Fibroblast of lung (primary cell): ENCODE measurements around the gene CEP41. TPM values are rescaled to one million over a fixed set of nuclear protein-coding genes. Genes with fewer than 3 reads are reported as not detected.

ENCODE experiments used
- DNase-seq, 2 donors: peaks; one replicate each; pipeline versions ENCODE4 v3.0.0 to v3.0.0-alpha.2; 2010; ENCODE audit warnings: low read depth in 2 of 2
- H2AFZ ChIP-seq: 2 replicates; pipeline ENCODE4 v1.5.1; 2012; ENCODE audit warnings: low read length, control low read depth, inconsistent platforms
- H3K27ac ChIP-seq: 2 replicates; pipeline ENCODE4 v1.5.1; 2011; ENCODE audit warnings: low read length, control low read depth; ENCODE audit not compliant: insufficient read depth
- H3K27me3 ChIP-seq: 2 replicates; pipeline ENCODE4 v1.5.1; 2011; ENCODE audit warnings: mild to moderate bottlenecking, low read length; ENCODE audit not compliant: control insufficient read depth, insufficient read depth
- H3K36me3 ChIP-seq: 2 replicates; pipeline ENCODE4 v1.5.1; 2011; ENCODE audit warnings: low read length; ENCODE audit not compliant: control insufficient read depth, insufficient read depth
- H3K4me1 ChIP-seq: 2 replicates; pipeline ENCODE4 v1.5.1; 2011; ENCODE audit warnings: low read length; ENCODE audit not compliant: control insufficient read depth, insufficient read depth; ENCODE audit errors: extremely low read depth
- H3K4me2 ChIP-seq: 2 replicates; pipeline ENCODE4 v1.5.1; 2011; ENCODE audit warnings: low read length, control low read depth; ENCODE audit not compliant: insufficient read depth; ENCODE audit errors: extremely low read depth
- H3K4me3 ChIP-seq, 4 experiments: fragments of 200-600 bp in 1 of 4; sonication (generic) in 1 of 4; replicated peaks in 1 of 4; 2 replicates each; pipeline ENCODE4 v1.5.1; 2011 to 2016; ENCODE audit warnings: low read length in 4 of 4, low read depth in 3 of 4, mild to moderate bottlenecking in 3 of 4, control low read depth in 2 of 4, inconsistent platforms in 1 of 4, mixed read lengths in 1 of 4; ENCODE audit not compliant: insufficient read depth in 1 of 4; ENCODE audit errors: control extremely low read depth in 1 of 4
- H3K79me2 ChIP-seq: 2 replicates; pipeline ENCODE4 v1.5.1; 2012; ENCODE audit warnings: mild to moderate bottlenecking, low read length, inconsistent platforms; ENCODE audit not compliant: control insufficient read depth, insufficient read depth
- H3K9ac ChIP-seq: 2 replicates; pipeline ENCODE4 v1.5.1; 2011; ENCODE audit warnings: mild to moderate bottlenecking, low read length, control low read depth; ENCODE audit not compliant: insufficient read depth
- H3K9me3 ChIP-seq: 2 replicates; pipeline ENCODE4 v1.5.1; 2012; ENCODE audit warnings: low read depth, low read length; ENCODE audit not compliant: control insufficient read depth, insufficient read depth
- H4K20me1 ChIP-seq: 2 replicates; pipeline ENCODE4 v1.5.1; 2011; ENCODE audit warnings: low read length; ENCODE audit not compliant: control insufficient read depth, insufficient read depth; ENCODE audit errors: extremely low read depth
- CTCF ChIP-seq, 2 donors: IDR thresholded peaks in 1 of 2; conservative IDR thresholded peaks in 1 of 2; 1 replicate in 1 of 2; 2 replicates in 1 of 2; pipeline ENCODE4 v1.5.1; 2011 to 2012; ENCODE audit warnings: low read length in 2 of 2, control low read depth in 1 of 2, inconsistent platforms in 1 of 2, low read depth in 1 of 2, mild to moderate bottlenecking in 1 of 2
- EZH2 ChIP-seq: IDR thresholded peaks from 2 replicates; pipeline ENCODE4 v1.5.1; 2012; ENCODE audit warnings: low read length, control low read depth, mild to moderate bottlenecking; ENCODE audit errors: missing control alignments
- polyA plus RNA-seq, 2 donors: library from polyadenylated mRNA; depleted of rRNA in 1 of 2; stranded (reverse) in 1 of 2; unstranded in 1 of 2; fragments of >200 nt; gene quantifications; 2 replicates each; pipeline ENCODE4 v1.2.1, GENCODE V29; 2011 to 2012; ENCODE audit warnings: missing spikeins in 1 of 2
- total RNA-seq: library from RNA; depleted of rRNA; stranded (reverse); fragments of >200 nt; gene quantifications from 2 replicates; pipeline ENCODE4 v1.2.1, GENCODE V29; 2014

The CEP41 gene
- total and polyA plus RNA-seq, 2 donors (not counting 1 experiment from before 2014, with no cell fraction given) = 8.3 to 24.5 TPM

- H3K36me3 ChIP-seq = no peaks in the 10 kb centered on the region
- DNase-seq = no peak
- H3K9me3 ChIP-seq = no peaks in the 10 kb centered on the region
- H3K9ac ChIP-seq = no peak overlapping the region
- no peaks in the 10 kb centered on the region for H3K4me1 ChIP-seq
- no peaks in the 10 kb centered on the region for H3K79me2 ChIP-seq
- H2AFZ ChIP-seq = no peak overlapping the region
- no peaks in the 10 kb centered on the region for H4K20me1 ChIP-seq
- no peak for TF ChIP-seq EZH2
- H3K4me2 ChIP-seq = no peak overlapping the region
- no peak overlapping the region for H3K27ac ChIP-seq
- H3K4me3 ChIP-seq = no peak overlapping the region
- no peaks in the 10 kb centered on the region for H3K27me3 ChIP-seq
These were observed 23.0 kb upstream of the CEP41 start for GRCh38 chr7:130463553-130464434.

GRCh38 chr7:130461272-130461671, 20.5 kb upstream of the CEP41 start:
- Histone ChIP-seq H3K9ac (no peak overlapping the region), H3K4me2 (no peak overlapping the region), H3K27me3 (no peaks in the 10 kb centered on the region), H3K36me3 (no peaks in the 10 kb centered on the region), H3K79me2 (no peaks in the 10 kb centered on the region), H2AFZ (no peak overlapping the region), H4K20me1 (no peaks in the 10 kb centered on the region), H3K4me3 (no peak overlapping the region), H3K9me3 (no peaks in the 10 kb centered on the region), H3K4me1 (no peaks in the 10 kb centered on the region), H3K27ac (no peak overlapping the region)
- TF ChIP-seq EZH2 (no peak), CTCF (conservative IDR thresholded peaks at IDR 0.05 in 1 of 2, IDR thresholded peaks at IDR 0.05 in 1 of 2; ENCODE audit: low read depth in 1 of 2, low read length in 2 of 2) (no peak)
- DNase-seq = no peak

DNA sequence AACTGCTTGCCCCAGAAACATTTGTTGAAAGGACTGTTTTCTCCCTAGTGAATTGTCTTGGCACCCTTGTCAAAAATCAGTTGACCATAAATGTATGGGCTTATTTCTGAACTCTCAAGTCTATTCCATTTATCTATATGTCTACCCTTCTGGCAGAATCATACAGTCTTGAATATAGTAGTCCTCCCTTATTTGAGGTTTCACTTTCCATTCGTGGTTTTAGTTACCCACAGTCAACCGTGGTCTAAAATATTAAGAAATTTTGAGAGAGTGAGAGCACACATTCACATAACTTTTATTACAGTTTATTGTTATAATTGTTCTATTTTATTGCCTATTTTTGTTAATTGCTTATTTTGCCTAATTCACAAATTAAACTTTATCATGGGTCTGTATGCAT, 17.4 kb upstream of the CEP41 start:
- H2AFZ ChIP-seq = no peak overlapping the region
- H3K4me3 ChIP-seq = no peak overlapping the region
- no peak overlapping the region for H3K4me2 ChIP-seq

DNA sequence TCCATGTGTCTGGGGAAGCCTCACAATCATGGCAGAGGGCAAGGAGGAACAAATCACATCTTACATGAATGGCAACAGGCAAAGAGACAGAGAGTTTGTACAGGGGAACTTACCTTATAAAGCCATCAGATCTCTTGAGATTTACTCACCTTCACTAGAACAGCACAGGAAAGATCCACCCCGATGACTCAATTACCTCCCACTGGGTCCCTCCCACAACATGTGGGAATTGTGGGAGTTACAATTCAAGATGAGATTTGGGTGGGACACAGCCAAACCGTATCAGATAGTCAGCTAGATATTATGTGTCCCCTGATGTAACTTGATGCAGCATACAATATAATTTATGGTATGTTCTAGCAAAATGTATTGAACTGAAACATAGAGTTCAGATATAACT, 14.1 kb upstream of the CEP41 start:
- TF ChIP-seq CTCF (conservative IDR thresholded peaks at IDR 0.05 in 1 of 2, IDR thresholded peaks at IDR 0.05 in 1 of 2; ENCODE audit: low read depth in 1 of 2, low read length in 2 of 2) (no peak), EZH2 (no peak)
- no peaks in the 10 kb centered on the region for H3K79me2 ChIP-seq
- no peaks in the 10 kb centered on the region for H4K20me1 ChIP-seq
- H3K4me1 ChIP-seq = no peaks in the 10 kb centered on the region
- H3K9me3 ChIP-seq = no peaks in the 10 kb centered on the region
- no peak overlapping the region for H3K4me2 ChIP-seq
- no peaks in the 10 kb centered on the region for H3K36me3 ChIP-seq
- H2AFZ ChIP-seq = no peak overlapping the region
- DNase-seq = no peak
- H3K27ac ChIP-seq = no peak overlapping the region
- peaks cover 3% of the 10 kb centered on the region for H3K27me3 ChIP-seq
- no peak overlapping the region for H3K9ac ChIP-seq
- H3K4me3 ChIP-seq = no peak overlapping the region

More for the DNA sequence above, 17.4 kb upstream of the CEP41 start:
- Histone ChIP-seq H3K4me1 (no peaks in the 10 kb centered on the region), H3K27ac (no peak overlapping the region), H3K9me3 (no peaks in the 10 kb centered on the region), H3K9ac (no peak overlapping the region), H3K36me3 (no peaks in the 10 kb centered on the region), H3K27me3 (no peaks in the 10 kb centered on the region), H3K79me2 (no peaks in the 10 kb centered on the region), H4K20me1 (no peaks in the 10 kb centered on the region)
- TF ChIP-seq EZH2 = no peak
- DNase-seq = no peak
